8988T (cell line): ENCODE data around the gene AP4M1.

Experiments used
- DNase-seq: peaks from one replicate; pipeline ENCODE4 v3.0.0; 2011

The AP4M1 gene, protein sequence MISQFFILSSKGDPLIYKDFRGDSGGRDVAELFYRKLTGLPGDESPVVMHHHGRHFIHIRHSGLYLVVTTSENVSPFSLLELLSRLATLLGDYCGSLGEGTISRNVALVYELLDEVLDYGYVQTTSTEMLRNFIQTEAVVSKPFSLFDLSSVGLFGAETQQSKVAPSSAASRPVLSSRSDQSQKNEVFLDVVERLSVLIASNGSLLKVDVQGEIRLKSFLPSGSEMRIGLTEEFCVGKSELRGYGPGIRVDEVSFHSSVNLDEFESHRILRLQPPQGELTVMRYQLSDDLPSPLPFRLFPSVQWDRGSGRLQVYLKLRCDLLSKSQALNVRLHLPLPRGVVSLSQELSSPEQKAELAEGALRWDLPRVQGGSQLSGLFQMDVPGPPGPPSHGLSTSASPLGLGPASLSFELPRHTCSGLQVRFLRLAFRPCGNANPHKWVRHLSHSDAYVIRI

DNA sequence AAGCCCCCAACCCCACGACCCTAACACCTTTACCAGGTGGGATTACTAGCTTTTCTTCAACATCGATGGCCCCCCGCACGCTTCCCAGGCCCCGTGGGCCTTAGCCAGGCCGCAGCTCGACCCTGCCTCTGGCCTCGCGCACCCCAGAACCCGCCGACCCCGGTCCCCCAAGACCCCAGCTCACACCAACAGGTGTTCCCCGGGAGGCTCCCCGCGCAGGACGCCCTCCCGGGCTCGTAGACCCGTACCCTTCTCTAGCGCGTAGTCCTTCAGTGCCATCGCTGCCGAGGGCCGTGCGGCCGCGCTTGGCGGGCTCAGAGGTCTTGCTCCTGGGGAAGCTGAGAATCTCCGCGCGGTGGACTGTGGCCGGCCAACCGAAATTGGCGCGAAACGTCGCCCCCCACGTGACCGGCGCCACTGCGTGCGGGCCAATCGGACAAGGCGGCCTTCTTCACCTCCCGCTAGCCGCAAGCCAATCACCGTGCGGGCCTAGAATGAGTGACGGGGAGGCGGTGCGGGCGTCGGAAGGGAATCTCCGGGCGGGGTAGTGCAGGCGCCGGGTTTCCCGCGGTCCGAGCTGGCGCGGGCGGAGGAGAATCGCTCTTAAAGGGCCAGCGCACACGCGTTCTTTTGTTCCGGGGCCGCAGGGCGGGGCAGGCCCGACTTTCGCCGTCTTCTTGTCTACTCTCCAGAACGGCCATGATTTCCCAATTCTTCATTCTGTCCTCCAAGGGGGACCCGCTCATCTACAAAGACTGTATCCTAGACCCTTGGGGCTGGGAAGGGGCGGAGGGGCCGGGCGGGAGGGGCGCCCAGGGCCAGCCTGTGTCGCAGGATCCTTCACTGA, at the start of gene AP4M1, which contains the start of gene MCM7:
AP4M1 (plus strand) TSS at position 628 of the 847 bp plus-strand sequence; CDS start at position 700, 72 bp downstream.
MCM7 (minus strand) TSS at position 382 of the 847 bp plus-strand sequence; CDS start at position 279, 103 bp downstream.
- peak; percentile 90 for DNase-seq

DNA sequence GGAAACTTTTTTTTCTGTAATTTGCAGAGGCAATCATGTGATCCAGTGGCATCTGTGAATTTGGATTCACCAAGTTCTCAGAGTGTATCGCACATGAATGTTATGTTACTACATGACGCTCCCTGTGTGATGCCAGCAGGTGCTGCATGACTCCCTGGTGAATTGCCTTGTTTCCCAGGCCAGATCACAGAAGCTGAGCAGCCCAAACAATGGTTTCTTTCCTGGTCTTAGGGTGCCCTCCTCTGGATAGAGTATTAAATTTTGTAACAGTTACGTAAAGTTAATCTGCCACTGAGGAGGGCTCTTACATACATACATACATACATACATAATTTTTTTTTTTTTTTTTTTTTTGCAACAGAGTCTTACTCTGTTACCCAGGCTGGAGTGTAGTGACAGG, 48.2 kb upstream of the AP4M1 start:
- peak; percentile 61 for DNase-seq

DNA sequence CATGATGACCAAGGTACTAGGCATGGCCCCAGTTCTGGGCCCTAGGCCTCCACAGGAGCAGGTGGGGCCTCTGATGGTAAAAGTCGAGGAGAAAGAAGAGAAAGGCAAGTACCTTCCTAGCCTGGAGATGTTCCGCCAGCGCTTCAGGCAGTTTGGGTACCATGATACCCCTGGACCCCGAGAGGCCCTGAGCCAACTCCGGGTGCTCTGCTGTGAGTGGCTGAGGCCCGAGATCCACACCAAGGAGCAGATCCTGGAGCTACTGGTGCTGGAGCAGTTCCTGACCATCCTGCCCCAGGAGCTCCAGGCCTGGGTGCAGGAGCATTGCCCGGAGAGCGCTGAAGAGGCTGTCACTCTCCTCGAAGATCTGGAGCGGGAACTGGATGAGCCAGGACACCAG, 44.4 kb upstream of the AP4M1 start:
- DNase-seq: no peak

DNA sequence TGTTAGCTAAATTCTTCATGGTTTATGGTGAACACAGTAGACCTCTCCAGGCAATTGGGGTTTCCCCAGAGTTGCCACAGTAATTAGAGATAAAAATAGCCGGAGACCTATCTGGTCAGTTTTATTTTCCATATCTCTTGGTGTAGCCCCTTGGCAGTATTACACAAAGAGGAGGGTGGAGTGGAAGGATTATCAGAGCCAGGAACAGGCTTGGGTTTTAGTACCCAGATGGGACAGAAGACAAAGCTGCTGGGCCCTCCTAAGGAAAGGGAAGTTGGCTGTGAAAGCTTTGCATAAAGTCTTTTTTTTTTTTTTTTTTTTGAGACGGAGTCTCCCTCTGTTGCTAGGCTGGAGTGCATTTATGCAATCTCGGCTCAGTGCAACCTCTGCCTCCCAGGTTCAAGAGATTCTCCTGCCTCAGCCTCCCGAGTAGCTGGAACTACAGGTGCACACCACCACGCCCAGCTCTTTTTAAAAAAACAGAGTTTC, 42.1 kb upstream of the AP4M1 start:
- no peak for DNase-seq

DNA sequence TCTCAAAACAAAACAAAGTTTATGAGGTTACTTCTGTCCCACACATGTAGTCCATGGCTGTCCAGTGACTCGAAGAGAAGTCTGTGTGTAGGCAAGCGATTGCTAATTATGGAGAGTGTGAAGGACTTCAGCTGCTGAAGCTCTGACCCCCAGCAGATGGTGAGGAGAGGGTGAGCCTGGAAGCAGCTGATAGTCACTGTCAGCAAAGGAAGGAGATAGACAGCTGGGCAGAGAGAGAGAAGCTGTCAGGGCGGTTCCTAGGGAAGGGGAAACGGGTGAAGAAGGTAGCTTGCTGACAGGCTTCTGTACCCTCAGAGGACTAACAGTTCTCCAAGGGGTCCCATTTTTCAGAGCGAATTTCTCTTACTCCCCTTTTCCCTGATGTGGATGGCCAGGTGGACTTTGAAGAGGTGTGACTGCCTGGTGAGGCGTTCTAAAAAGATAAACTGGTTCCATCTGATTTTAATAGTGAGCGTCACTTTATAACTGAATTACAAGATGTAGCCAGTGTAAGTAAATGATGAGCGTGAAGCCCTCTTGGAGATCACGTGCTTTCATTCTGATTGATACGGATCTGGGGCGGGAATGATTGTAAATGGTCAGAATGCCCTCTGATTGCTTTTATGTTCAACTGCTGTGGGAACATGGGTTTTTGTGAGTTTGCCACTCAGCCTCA, 39.8 kb upstream of the AP4M1 start:
- no peak for DNase-seq

DNA sequence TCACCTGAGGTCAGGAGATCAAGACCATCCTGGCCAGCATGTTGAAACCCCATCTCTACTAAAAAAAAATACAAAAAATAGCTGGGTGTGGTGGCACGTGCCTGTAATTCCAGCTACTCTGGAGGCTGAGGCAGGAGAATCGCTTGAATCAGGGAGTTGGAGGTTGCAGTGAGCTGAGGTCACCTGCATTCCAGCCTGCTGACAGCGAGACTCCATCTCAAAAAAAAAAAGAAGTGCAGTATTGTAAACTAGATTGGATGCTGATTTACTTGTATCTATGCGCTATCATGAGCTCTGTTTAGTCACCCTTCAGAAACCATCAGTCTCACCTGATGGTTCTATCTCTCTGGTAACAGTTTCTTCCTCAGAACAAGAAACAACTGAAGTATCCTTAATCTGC, 38.1 kb upstream of the AP4M1 start:
- DNase-seq: no peak

DNA sequence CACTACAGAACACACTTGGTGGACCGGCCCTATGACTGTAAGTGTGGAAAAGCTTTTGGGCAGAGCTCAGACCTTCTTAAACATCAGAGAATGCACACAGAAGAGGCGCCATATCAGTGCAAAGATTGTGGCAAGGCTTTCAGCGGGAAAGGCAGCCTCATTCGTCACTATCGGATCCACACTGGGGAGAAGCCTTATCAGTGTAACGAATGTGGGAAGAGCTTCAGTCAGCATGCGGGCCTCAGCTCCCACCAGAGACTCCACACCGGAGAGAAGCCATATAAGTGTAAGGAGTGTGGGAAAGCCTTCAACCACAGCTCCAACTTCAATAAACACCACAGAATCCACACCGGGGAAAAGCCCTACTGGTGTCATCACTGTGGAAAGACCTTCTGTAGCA, 37.3 kb upstream of the AP4M1 start:
- no peak for DNase-seq

- no peak for DNase-seq
Observed at GRCh38 chr7:100065452-100066186, 35.8 kb upstream of the AP4M1 start.

DNA sequence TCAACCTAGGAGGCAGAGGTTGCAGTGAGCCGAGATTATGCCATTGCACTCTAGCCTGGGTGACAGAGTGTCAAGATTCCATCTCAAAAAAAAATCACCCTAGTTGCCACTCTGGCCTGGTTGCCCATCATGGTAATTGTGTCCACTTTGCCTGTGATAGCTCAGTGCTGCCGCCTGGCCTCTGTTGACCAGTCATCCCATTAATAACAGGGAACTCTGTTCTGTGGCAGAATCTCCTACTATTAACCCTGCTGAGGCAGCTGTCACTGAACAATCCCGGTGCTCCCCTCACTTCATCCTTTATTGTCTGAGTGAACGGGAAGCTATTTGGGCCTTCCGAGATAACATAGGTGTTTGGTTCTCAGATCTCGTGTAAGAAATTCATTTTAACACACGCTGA, 34.5 kb upstream of the AP4M1 start:
- DNase-seq: no peak

GRCh38 chr7:100069991-100070390, 31.5 kb upstream of the AP4M1 start:
- no peak for DNase-seq

GRCh38 chr7:100071018-100071723, 30.3 kb upstream of the AP4M1 start:
- no peak for DNase-seq

DNA sequence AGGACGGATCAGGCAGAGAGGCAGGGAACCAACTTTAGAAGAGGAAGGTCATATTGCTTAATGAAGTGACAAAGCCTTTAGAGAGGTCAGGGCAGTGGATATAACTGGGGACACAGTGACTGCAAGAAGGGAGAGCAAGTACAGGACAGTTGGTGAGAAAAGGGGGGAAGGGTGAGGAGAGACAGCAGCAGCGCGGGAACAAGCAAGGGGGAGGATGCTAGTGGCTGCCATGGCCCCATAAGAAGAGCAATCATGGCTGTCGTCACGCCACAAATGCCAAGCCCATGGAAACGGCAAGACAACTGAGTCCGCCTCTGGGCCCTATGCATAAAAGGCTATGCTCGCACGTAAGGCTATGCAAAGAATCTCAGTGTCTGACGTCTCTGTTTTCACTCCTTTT, 29.0 kb upstream of the AP4M1 start:
- no peak for DNase-seq

DNA sequence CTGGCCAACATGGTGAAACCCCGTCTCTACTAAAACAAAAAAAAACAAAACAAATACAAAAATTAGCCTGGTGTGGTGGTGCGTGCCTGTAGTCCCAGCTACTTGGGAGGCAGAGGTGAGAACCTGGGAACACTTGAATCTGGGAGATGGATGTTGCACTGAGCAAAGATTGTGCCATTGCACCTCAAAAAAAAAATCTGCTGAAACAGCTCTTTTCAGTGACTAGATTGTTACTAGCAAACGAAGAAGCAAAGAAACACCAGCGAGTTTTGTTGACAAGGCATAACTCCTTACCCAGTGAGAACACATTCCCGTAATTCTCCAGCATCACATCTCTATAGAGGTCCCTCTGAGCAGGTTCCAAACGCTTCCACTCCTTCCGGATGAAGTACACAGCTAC, 26.6 kb upstream of the AP4M1 start:
- DNase-seq: no peak

- DNase-seq: no peak
Observed at GRCh38 chr7:100075418-100075817, 26.0 kb upstream of the AP4M1 start.

GRCh38 chr7:100077205-100077604, 24.2 kb upstream of the AP4M1 start:
- DNase-seq: no peak

DNA sequence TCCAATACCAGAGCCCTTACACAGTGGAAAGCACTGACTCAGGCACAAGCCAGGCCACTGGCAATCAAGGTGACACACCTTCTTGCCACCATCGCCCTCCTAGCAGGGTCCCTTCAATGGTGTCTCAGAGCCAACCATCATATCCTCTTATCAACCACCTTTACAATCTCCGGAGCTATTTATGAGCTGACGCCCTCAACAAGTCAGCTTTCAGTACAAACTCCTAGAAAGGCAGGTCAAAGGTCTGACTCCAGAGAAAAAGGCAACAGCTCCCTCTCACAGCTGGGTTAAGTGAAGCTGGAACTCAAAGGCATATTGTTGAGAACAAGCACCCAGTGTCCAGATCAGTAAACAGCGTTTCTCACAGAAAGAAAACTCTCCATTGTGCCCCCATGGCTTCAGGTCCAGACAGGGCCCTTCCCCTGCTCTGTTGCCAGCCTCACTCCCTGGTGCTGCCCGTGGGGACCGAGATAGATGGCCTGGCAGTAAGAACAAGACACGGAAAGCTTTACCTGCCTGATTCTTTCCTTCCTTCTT, 22.4 kb upstream of the AP4M1 start:
- DNase-seq: no peak

- no peak for DNase-seq
Observed at GRCh38 chr7:100080907-100081534, 20.4 kb upstream of the AP4M1 start.

DNA sequence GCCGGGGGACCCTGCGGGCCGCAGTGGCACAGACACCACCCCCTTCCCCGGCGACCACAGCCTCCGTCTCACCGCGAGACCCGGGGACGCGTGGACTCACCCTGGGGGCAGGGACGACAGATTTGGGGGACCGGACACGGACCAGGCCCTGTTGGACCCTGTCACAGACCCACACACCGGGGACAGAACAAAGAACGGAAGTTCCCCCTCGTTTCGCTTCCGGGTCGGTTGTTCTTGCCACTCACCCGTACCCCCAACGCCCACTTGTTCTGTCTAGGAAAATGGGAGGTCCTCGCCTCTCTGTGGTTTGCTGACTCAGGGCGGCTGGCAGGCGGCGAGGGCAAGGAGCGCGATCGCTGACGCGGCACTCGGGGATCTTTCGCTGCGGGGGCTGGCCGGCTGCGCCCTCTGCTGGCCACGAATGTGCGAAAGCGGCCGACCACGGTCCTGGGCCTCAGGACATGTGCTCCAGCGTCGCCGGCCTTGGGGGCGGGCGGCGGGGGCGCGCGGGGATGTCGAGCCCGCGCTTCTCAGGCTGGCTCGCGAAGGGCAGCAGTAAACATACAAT, 19.8 kb upstream of the AP4M1 start, which contains the start of gene ZNF3:
ZNF3 (minus strand) TSS at position 189 of the 568 bp plus-strand sequence. CDS start 4,366 bp downstream, outside the sequence.
- DNase-seq: peak; percentile 57

DNA sequence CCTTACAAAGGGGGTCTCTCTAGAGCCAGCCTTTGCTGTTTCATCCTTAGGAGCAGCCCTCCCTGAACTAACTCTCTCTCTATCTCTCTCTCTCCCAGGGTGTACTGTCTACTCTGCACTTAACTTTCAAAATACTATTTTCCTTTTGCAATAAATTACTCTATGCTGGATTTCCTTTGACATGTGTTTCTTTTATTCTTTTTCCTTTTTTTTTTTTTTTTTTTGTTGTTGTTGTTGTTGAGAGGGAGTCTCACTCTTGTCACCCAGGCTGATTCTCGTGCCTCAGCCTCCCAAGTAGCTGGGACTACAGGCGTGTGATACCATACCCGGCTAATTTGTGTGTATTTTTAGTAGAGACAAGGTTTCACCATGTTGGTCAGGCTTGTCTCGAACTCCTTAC, 18.5 kb upstream of the AP4M1 start:
- no peak for DNase-seq

DNA sequence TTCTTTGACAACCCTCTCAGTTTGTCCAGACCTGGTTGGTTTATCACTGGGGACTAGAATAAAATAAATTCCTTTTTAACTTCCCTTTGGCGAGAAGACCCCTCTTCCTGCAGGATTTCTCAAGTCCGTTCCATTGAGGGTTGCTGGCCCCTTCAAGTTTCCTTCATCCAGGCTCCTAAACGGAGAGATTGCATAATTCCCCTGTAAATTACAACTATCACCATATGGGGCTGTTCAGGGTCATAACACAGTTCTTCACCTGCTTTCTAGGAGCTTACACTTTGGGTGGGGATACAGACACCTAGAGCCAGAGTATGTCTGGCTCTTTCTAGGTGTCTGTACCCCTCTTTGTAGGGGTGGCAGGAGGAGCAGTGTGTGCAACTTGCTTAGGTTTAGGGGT, 15.9 kb upstream of the AP4M1 start:
- no peak for DNase-seq
